ENCODE measurements around the gene ZDHHC14. TPM values are rescaled to one million over a fixed set of nuclear protein-coding genes. Genes with fewer than 3 reads are reported as not detected.

The ZDHHC14 gene
- total RNA-seq, 1 experiment from 2014 or later, result 17.3 TPM

DNA sequence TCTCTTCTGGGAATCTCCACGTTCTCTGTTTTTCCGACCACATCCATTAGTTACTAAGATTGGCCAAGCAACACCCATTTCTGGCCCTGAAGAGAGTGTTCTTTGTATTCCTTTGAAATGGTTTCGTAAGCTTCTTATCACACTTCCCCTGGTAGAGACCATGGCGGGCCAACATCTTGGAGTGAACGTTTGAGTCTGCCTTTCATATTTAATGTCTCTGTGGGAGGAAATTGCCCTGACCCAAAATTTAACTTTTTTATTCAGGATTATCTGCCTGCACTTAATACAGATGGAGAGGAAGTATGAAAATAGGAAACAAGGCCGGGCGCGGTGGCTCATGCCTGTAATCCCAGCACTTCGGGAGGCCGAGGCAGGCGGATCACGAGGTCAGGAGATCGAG is 265.0 kb downstream of the ZDHHC14 start:
- H3K4me1 Mint-ChIP-seq (ENCODE audit: low read depth, unreplicated experiment), result no peaks in the 10 kb centered on the region
- intact Hi-C loops (cut with micrococcal nuclease; ENCODE audit: unreplicated experiment), result no loop called here
- no peak overlapping the region for H3K27ac Mint-ChIP-seq (ENCODE audit: unreplicated experiment)
- H3K27me3 Mint-ChIP-seq (ENCODE audit: unreplicated experiment), result no peaks in the 10 kb centered on the region
- DNase-seq, result no peak
- H3K36me3 Mint-ChIP-seq (ENCODE audit: insufficient read depth, unreplicated experiment), result peaks cover 11% of the 10 kb centered on the region
- TF ChIP-seq, protein P1, sequence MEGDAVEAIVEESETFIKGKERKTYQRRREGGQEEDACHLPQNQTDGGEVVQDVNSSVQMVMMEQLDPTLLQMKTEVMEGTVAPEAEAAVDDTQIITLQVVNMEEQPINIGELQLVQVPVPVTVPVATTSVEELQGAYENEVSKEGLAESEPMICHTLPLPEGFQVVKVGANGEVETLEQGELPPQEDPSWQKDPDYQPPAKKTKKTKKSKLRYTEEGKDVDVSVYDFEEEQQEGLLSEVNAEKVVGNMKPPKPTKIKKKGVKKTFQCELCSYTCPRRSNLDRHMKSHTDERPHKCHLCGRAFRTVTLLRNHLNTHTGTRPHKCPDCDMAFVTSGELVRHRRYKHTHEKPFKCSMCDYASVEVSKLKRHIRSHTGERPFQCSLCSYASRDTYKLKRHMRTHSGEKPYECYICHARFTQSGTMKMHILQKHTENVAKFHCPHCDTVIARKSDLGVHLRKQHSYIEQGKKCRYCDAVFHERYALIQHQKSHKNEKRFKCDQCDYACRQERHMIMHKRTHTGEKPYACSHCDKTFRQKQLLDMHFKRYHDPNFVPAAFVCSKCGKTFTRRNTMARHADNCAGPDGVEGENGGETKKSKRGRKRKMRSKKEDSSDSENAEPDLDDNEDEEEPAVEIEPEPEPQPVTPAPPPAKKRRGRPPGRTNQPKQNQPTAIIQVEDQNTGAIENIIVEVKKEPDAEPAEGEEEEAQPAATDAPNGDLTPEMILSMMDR (IDR thresholded peaks at IDR 0.05; ENCODE audit: unreplicated experiment), result no peak
- CTCF ChIA-PET, result interaction anchor here (0.7 kb wide), 1 partner anchor 306 kb away, joined by 4 read pairs; no protein-coding TSS in a partner anchor
- no peak overlapping the region for H3K4me3 Mint-ChIP-seq (ENCODE audit: low read depth, unreplicated experiment)
- H3K9me3 Mint-ChIP-seq (ENCODE audit: low read depth, unreplicated experiment), result no peaks in the 10 kb centered on the region
- BruUV-seq (replicated peaks), result no TSS peak

DNA sequence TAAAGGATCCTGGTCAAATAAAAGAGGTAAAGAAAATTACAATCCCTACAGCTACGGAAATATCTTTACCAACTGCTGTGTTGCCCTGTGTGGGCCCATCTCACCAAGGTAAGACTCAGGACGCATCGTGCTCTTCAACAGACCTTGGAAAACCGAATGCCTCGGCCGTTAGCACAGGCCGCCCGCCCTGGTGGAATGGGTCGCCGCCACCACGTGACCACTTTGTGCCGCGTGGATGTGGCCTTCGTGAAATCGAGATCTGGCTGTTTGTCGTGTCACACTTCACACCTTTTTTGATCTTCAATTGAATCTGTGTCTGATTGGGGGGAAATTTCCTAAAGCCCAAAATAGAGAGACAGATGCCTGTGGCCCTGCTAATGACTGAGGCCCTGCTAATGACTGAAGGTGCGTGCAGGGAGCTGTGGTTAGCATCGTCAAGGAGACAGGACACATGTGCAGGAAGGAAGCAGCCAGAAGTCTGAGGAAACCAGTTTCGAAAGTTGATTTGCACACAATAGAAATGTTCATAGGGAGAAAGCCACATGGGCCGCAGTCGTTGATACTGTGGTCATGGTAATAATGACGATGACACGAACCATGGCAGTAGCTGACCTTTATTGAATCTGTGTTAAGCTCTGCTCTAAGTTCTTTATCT is 266.4 kb downstream of the ZDHHC14 start:
- intact Hi-C loops (cut with micrococcal nuclease; ENCODE audit: unreplicated experiment), result no loop called here
- Mint-ChIP-seq H3K4me1 (ENCODE audit: low read depth, unreplicated experiment) (no peaks in the 10 kb centered on the region), H3K27me3 (ENCODE audit: unreplicated experiment) (no peaks in the 10 kb centered on the region), H3K27ac (ENCODE audit: unreplicated experiment) (no peak overlapping the region), H3K9me3 (ENCODE audit: low read depth, unreplicated experiment) (no peaks in the 10 kb centered on the region), H3K4me3 (ENCODE audit: low read depth, unreplicated experiment) (no peak overlapping the region), H3K36me3 (ENCODE audit: insufficient read depth, unreplicated experiment) (peaks cover 11% of the 10 kb centered on the region)
- TF ChIP-seq, protein P1 (IDR thresholded peaks at IDR 0.05; ENCODE audit: unreplicated experiment), result no peak
- no peak for DNase-seq
- CTCF ChIA-PET, result no interaction called here
- no TSS peak for BruUV-seq (replicated peaks)

DNA sequence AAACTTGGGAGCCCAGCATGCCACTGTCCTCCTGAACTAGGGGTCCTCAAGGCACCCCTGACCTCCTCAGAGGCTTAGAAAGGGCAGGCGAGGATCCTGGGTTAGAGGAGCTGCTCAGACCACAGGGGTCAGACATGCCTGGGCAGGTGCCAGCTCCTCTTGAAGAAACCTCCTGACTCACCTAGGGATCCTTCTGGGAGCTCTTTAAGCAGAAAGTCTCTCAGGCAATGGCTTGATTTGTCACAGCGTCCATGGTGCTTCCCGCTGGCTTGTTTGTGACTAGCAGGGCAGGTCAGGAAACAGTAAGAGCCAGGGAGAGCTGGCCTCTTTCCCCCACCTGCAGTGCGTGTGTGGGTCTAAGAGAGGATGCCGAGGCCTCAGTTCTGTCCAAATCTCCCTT is 267.6 kb downstream of the ZDHHC14 start:
- intact Hi-C loops (cut with micrococcal nuclease; ENCODE audit: unreplicated experiment), result no loop called here
- Mint-ChIP-seq H3K27ac (ENCODE audit: unreplicated experiment) (no peak overlapping the region), H3K4me3 (ENCODE audit: low read depth, unreplicated experiment) (no peak overlapping the region), H3K36me3 (ENCODE audit: insufficient read depth, unreplicated experiment) (peaks cover 11% of the 10 kb centered on the region), H3K27me3 (ENCODE audit: unreplicated experiment) (no peaks in the 10 kb centered on the region), H3K9me3 (ENCODE audit: low read depth, unreplicated experiment) (no peaks in the 10 kb centered on the region), H3K4me1 (ENCODE audit: low read depth, unreplicated experiment) (no peaks in the 10 kb centered on the region)
- DNase-seq, result no peak
- BruUV-seq (replicated peaks), result no TSS peak
- TF ChIP-seq, protein P1 (IDR thresholded peaks at IDR 0.05; ENCODE audit: unreplicated experiment), result no peak
- CTCF ChIA-PET, result no interaction called here

DNA sequence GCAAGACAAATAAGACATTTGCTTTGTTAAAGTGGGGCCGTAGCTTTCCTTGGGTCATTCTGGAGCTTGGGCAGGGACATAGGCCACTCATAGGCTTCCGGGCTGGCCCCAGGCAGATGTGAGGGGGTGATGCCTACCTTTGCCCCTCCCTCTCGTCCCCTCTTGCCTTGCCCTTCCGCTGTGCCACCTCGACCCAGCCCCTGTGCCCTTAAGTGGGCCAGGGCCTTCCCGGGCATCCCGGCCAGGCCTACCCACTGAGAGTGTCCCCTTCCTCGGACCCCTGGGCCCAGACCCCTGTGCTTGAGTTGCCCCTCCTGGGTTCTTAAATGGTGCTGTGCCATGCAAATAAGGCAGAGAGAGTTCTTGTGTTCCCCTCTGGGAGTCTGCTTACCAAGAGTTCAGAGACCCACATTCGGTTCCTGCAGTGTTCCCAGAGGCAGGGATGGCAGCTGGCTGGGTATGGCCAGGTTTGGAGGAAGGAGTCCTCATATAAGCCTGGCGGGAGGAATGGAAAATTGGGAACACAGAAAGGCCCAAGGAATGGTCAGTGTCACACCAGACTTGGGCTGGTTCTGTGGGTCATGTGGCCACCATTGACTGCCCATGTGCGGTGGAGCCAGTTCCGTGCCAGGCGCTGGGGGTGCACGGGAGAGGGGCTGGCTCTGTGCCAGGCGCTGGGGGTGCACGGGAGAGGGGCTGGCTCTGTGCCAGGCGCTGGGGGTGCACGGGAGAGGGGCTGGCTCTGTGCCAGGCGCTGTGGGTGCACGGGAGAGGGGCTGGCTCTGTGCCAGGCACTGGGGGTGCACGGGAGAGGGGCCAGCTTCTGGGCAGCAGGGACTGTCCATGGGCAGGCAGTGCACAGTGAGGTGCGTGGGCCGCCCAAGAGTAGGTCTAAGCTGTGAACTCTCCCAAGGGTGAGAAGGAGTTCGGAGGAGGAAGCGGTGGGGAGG is 268.6 kb downstream of the ZDHHC14 start:
- TF ChIP-seq, protein P1 (IDR thresholded peaks at IDR 0.05; ENCODE audit: unreplicated experiment), result no peak
- CTCF ChIA-PET, result no interaction called here
- Mint-ChIP-seq H3K4me1 (ENCODE audit: low read depth, unreplicated experiment) (no peaks in the 10 kb centered on the region), H3K27me3 (ENCODE audit: unreplicated experiment) (no peaks in the 10 kb centered on the region), H3K9me3 (ENCODE audit: low read depth, unreplicated experiment) (no peaks in the 10 kb centered on the region), H3K36me3 (ENCODE audit: insufficient read depth, unreplicated experiment) (peaks cover 7% of the 10 kb centered on the region), H3K4me3 (ENCODE audit: low read depth, unreplicated experiment) (no peak overlapping the region), H3K27ac (ENCODE audit: unreplicated experiment) (no peak overlapping the region)
- no peak for DNase-seq
- BruUV-seq (replicated peaks), result no TSS peak
- intact Hi-C loops (cut with micrococcal nuclease; ENCODE audit: unreplicated experiment), result no loop called here

All from Calu3 (cell line).